Renal cortex interstitium (tissue), 11 donors: ENCODE data around the gene ANO8. TPM values are rescaled to one million over a fixed set of nuclear protein-coding genes. Genes with fewer than 3 reads are reported as not detected.

Source experiments
- DNase-seq, 11 donors: peaks; one replicate each; pipeline ENCODE4 v3.0.0-alpha.2; 2013; ENCODE audit warnings: low read depth in 9 of 11, low spot score in 4 of 11; ENCODE audit errors: extremely low read depth in 1 of 11
- polyA plus RNA-seq, 3 donors: library from polyadenylated mRNA; unstranded; fragments of 120-200 nt; gene quantifications; one replicate each; pipeline ENCODE4 v1.2.1, GENCODE V29; 2013; ENCODE audit not compliant: insufficient read length in 3 of 3

The ANO8 gene
- polyA plus RNA-seq, 3 donors, result 9.3 to 17.4 (median 13.9) TPM

DNA sequence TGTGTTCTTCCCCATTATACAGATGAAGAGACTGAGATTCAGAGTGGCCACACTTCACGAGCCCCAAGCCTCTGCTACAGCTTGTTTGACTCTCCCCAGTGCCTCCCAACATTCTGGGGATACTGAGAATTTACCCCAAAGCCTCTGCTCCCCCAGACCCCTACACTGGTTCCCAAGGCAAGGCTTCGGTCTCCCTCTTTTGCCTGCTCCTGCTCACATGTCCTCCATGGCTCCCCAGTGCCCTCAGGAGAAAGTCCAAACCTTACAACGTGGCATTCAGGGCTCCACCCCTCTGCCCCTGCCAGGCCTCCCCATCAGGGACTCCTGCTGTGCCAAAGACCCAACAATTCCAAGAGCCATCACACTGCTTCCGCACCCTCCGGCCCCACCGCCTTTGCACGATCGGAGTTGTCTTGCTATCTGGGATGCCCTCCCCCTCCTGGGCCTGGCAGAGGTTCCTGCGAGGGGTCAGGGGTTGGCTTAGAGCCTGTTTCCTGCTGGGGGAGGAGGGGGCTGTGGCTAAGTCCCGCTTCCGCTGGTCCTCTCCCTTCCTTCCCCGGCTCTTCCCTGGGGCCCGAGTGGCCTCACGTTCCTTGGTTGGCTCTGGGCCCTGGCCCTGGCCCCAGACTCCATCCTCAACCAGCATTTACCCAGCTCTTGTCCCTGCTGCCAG is 18.1 kb upstream of the ANO8 start:
- no peak for DNase-seq

- DNase-seq, result no peak
Measured at GRCh38 chr19:17351815-17352435, 17.3 kb upstream of the ANO8 start.

DNA sequence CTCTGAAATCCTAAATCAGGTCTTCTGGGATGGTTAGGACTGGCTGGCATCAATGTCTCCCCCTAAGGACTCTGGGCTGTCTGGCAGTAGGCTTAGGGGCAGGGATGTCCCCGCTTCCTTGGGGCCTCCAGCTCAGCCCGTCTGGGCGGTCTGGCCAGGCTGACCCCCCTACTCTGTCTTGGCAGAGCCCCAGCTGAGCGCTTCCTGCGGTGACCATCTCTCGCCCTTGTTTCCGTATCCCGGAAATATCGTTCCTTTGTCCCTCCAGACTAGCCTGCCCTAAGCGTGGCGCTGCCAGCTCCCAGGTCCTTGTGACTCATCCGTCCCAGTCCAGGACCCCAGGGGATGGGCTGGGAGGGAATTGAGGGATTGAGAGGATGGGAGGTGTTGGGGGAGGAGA is 14.0 kb upstream of the ANO8 start:
- DNase-seq, result peak in 8 of 11 donors; percentile 40 to 74 (median 61)

DNA sequence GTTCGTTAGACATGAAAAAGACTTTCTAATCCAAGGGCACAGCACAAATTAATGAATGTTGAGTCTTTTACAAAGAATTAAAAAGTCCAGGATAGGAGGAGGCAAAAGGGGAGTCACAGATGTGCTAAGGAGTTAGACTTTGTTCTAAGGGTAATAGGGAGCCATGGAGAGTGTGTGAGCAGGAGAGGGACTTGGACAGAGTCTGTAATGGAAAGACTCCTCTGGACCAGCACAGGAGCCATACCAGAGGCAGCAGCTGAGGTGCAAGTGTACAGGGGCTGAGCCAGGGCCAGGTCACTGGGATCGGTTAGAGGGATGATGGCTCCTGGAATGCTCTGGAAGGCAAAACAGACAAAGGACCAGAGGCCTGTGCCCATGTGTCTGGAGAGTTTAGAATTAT is 13.2 kb upstream of the ANO8 start:
- no peak for DNase-seq

GRCh38 chr19:17347361-17347760 is 12.7 kb upstream of the ANO8 start:
- no peak for DNase-seq

- peak in 4 of 11 donors; percentile 49 to 70 (median 62) for DNase-seq
Measured at GRCh38 chr19:17346109-17346671, 11.5 kb upstream of the ANO8 start.

DNA sequence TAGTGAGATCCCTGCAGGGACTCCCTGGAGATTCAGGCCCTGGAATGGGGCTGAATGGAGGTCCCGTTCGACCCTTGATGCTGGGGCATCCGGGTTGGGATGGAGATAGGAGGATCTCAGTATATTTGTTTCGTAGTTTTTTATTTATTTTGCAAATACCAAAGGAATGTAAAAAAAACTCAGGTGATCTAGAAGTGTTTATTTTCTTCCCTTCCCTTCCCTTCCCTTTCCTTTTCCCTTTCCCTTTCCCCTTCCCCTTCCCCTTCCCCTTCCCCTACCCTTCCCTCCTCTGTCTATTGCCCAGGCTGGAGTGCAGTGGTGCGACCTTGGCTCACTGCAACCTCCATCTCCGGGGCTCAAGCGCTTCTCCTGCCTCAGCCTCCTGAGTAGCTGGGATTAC is 7.2 kb upstream of the ANO8 start:
- DNase-seq, result no peak

- DNase-seq, result no peak
Measured at GRCh38 chr19:17341386-17341785, 6.7 kb upstream of the ANO8 start.

GRCh38 chr19:17340871-17341357 is 6.3 kb upstream of the ANO8 start:
- no peak for DNase-seq

GRCh38 chr19:17340302-17340870 is 5.7 kb upstream of the ANO8 start:
- no peak for DNase-seq

DNA sequence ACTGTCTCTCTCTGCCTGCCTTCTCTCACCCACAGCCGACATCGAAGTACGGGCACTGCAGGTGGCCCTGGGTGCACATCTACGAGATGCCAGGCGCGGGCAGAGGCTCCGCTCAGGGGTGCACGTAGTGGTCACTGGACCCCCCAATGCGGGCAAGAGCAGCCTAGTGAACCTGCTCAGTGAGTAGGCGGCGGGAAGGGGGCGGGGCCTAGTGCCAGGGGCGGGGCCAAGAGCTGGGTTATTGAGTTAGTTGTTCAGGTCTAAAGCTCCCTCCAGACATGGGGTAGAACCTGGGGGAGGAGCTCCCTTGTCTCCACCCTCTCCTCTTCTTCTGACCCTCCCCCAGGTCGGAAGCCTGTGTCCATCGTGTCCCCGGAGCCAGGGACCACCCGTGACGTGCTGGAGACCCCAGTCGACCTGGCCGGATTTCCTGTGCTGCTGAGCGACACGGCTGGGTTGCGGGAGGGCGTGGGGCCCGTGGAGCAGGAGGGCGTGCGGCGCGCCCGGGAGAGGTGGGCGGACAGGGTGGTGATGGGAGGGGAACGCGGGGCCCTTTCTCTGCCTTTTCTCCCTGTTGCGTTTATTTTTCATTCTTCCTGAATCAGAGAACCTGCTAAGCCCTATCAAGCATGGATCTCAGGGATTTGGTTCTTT is 4.6 kb upstream of the ANO8 start:
- no peak for DNase-seq

- DNase-seq, result no peak
Measured at GRCh38 chr19:17338433-17339078, 3.9 kb upstream of the ANO8 start.

DNA sequence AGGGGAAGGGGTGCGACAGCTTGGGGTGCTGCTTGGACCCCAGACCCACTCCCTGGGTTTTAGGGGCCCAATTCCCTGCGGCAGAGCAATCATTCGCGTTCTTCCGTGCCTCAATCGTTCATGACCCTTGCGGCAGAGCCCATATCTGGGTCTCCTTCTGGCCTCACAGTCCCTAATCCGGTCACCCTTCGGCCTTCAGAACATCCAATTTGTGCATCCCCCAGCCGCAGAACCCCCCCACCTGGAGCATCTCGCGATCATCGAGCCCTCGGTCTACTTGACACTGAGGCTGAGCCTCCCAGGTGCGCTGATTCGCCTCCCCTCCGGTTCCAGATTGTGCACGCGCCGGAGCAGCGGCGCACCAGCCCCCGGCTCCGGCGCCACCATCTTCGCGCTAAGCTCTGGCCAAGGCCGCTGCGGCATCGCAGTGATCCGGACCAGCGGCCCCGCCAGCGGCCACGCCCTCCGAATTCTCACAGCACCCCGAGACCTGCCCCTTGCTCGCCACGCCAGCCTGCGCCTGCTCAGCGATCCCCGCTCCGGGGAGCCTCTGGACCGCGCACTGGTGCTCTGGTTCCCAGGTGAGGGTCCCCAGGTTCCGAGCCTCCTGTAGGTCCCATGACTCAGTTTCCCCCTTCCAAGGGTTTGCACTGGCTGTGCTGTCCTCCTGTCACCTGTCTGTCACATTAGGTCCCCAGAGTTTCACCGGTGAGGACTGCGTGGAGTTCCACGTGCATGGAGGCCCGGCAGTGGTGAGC is 3.2 kb upstream of the ANO8 start:
- DNase-seq, result no peak

DNA sequence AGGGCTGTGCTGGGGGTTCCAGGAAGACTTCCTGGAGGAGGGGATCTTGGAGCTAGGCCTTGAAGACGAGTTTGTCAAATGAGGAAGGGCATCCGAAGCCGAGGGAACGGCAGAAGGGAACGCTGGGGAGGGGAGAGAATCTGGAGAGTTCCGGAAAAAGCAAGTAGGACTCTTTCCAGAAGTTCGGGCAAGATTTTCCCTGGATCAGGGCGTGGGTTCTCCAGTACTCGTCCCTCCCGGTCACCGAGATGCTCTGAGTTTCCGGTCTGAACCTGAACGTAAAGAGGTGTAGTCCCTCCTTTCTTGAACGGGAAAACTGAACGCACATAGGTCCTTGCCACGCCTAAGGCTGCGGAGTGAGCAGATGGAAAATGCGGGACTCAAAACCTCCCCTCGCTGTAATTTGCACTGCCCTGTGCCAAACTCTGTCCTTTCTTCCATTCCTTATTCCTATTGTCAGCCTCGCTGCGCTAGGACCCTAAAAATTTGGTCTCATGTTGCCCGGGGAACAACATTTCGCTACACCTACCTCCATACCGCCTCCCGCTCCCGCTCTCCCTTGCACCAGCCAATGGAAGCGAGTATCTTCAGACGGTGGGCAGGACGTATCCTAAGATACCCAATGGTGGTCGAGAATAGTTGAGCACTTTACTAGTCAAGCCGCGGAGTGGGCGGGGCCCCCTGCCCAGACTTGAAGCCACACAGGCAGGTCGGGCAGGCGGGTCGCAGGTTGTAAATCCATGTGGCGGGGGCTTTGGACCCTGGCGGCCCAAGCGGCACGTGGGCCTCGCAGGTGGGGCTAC is 2.4 kb upstream of the ANO8 start, which contains the start of gene GTPBP3:
Gene GTPBP3, plus strand, starts transcription at position 682 of the 803 bp plus-strand sequence. Its CDS starts 59 bp downstream, at position 741.
- peak; percentile 91 to 98 (median 95) for DNase-seq

- DNase-seq, result no peak
Measured at GRCh38 chr19:17335575-17335974, 920 bp upstream of the ANO8 start.

DNA sequence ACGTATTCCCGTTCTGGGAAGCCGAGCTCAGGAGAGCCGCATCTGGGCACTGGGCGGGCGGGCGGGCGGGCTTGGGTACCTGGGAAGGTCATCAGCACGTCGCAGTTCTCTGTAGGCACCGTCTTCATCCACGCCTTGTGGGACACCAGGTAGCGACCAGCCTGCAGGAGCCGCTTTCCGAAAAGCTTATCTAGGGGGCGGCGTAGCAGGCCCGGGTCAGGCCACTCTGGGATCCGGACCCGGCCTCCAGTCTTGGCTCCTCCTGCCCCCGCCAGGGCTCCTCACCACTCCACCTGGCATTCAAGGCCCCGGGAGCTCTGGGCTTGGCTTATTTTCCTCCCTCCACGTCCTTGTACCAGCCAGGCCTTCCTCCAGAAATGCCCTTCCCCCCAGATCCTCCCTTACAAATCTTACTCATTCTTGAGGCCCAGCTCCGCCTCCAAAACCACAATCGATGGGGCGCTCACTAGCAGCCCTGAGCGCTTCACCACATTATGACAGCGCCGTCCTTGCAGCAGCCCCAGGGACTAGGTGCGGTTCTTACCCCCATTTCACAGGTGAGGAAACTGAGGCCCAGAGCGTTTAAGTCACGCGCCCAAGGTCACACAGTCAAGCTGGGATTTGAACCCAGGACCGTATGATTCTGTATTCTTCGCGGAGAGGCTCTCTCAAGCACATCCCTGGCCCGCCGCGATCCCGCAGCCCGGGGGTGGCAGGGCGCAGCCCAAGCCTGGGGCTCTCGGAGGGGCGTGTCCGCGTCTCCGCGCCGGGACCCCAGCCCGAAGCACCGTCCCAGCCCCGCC is 843 bp downstream of the ANO8 start:
- no peak for DNase-seq
